ENCODE data around the gene DNAH17. TPM values are rescaled to one million over a fixed set of nuclear protein-coding genes. Genes with fewer than 3 reads are reported as not detected.

The DNAH17 gene
- total RNA-seq, 1 donor = under 0.01 TPM

DNA sequence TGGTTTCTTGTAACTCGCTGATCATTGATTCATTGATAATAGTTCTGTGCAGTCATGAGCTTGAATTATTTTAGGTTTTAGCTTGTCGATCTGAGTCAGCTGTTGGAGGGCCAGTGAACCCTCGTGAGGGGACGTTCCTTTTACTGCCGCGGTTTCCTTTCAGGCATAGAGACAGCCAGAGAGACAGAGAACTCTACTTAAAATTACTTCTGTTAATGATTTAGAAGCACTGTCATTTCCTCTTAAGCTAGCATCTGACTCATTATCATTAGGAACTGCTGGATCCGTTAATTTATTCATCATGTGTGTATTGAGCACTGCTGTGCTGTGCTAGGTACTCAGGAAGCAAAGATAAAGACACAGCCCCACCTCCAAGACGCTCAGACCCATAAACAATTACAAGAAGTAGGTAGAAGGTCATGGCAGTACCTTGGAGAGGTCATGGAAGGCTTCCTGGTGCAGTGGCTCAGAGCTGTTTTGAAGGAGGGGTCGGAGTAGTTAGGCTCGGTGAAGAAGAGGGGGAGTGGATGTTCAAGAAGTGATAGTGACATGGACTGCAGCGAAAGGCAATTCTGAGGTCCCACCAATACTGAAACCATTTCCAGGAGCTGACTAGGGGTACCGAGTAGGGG, 195.5 kb downstream of the DNAH17 start:
- peak in 2 of 3 donors; percentile 72 to 81 for DNase-seq (ENCODE audit: low read depth in 2 of 3, low spot score in 2 of 3)

- DNase-seq (ENCODE audit: low read depth in 2 of 3, low spot score in 2 of 3) = no peak
Measured at GRCh38 chr17:78380370-78380769, 196.8 kb downstream of the DNAH17 start.

DNA sequence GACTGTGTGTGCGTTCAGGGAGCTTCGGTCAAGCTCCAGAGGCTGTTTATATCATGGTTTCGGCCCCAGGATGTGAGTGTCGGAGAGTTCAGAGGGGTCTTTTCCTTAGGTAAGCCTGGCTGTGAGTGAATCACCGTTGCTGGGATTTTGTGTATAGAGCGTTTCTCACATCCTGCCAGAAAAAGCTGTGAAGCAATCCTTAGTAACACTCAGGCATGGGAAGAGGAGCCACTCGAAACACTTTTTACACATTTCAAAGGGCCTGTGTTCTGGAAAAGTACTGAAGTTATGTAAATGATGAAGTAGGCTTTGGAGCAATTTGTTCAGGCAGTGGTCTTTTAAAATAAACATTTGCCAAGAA, 198.1 kb downstream of the DNAH17 start:
- no peak for DNase-seq (ENCODE audit: low read depth in 2 of 3, low spot score in 2 of 3)

- peak; percentile 62 to 81 (median 77) for DNase-seq (ENCODE audit: low read depth in 2 of 3, low spot score in 2 of 3)
Measured at GRCh38 chr17:78378225-78379130, 198.7 kb downstream of the DNAH17 start, which contains the start of gene PGS1. Gene PGS1 (plus strand): TSS chr17:78378649. CDS start chr17:78378666, 17 bp downstream.

DNA sequence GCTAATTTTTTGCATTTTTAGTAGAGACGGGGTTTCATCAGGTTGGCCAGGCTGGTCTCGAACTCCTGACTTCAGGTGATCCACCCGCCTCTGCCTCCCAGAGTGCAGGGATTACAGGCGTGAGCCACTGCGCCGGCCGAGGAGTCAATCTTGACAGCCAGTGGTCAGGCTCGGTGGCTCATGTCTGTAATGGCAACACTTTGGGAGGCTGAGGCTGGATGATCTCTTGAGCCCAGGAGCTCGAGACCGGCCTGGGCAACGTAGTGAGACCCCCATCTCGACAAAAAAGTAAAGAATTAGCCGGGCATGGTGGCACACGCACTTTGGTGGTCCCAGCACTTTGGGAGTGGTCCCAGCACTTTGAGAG, 199.4 kb downstream of the DNAH17 start:
- no peak for DNase-seq (ENCODE audit: low read depth in 2 of 3, low spot score in 2 of 3)

- no peak for DNase-seq (ENCODE audit: low read depth in 2 of 3, low spot score in 2 of 3)
Measured at GRCh38 chr17:78376161-78376560, 201.0 kb downstream of the DNAH17 start.

GRCh38 chr17:78375401-78376151, 201.6 kb downstream of the DNAH17 start:
- no peak for DNase-seq (ENCODE audit: low read depth in 2 of 3, low spot score in 2 of 3)

DNA sequence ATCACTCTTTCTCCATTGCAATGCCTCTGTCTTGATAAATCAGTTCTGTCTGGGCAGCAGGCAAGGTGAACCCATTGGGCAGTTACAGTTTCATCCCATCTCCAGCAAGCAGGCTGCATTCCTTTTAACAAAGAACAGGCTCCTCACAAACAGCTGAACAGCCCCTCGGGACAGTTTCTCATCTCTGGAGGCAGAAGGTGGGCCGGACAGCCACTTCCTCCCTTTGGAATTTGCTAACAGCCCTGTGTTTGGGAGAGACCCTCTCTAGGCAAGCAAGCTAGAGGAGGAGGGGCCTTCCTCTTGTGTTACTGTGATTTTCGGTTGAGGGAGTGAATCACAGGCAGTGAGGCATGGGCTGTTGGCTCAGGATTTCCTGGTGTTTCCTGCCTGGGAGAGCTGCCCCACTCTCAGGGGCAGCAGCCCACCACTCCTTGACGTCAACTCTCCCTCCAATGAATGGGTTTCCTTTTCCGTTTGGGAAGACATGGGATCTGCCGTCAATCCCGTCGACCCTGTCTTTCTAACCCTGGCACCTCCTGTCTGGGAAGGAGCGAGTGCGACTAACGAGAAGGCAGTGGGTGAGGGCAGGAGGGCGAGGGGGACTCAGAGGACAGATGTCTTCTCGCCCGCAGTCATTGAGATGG, 202.4 kb downstream of the DNAH17 start:
- no peak for DNase-seq (ENCODE audit: low read depth in 2 of 3, low spot score in 2 of 3)

DNA sequence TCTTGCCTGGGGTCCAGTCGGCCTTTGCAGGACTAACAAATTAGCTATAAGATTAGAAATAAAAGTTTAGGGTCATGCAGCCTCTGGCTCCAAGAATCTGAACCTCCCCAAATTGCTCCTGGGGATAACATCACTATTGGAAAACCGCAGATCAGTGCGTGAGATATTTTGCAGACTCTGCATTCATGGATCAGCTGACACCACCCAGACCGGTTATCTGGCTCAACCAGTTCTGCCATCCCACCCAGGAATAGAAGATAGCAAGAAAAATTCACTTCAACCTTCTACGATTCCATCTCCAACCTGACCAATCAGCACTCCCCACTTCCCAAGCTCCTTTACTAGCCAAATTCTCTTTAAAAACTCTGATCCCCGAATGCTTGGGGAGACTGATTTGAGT, 203.0 kb downstream of the DNAH17 start:
- no peak for DNase-seq (ENCODE audit: low read depth in 2 of 3, low spot score in 2 of 3)

Small RNA genes lying within 50 kb of the gene (small RNA-seq; reads per million reads assigned to genes)
- gene RF00415 (not detected), gene RN7SL454P (not detected)

Other genes with a start within 250 kb of the DNAH17 start
- 118 TPM for gene SOCS3, start 217.3 kb downstream of the DNAH17 start, total RNA-seq
- gene PGS1, start 198.7 kb downstream of the DNAH17 start, total RNA-seq = 101 TPM
- gene CYTH1, start 204.9 kb upstream of the DNAH17 start, total RNA-seq = 49.0 TPM